GM04503 (cell line): ENCODE measurements around the gene IGSF10.

Source experiments
- DNase-seq: peaks from one replicate; pipeline ENCODE4 v3.0.0-alpha.2; 2012; ENCODE audit warnings: low read depth

IGSF10 gene

DNA sequence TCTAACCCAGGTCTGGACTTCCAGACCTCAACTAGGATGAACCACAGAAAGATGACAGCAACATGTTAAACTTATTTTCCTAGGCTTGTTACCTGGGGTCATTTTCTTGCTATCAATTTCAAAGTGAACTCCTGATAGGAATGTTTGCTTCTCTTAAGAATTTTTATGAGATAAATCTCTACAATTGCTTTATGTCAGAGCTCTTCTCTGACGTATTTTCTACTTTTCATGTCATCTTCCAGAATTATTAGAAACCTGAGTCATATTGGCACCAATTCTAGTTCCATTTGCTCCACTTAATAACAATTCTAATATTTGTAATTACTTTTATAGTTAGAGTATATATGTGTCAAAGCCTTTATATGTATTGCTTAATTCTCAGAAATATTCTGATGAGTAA is 2.1 kb upstream of the IGSF10 start:
- no peak for DNase-seq

DNA sequence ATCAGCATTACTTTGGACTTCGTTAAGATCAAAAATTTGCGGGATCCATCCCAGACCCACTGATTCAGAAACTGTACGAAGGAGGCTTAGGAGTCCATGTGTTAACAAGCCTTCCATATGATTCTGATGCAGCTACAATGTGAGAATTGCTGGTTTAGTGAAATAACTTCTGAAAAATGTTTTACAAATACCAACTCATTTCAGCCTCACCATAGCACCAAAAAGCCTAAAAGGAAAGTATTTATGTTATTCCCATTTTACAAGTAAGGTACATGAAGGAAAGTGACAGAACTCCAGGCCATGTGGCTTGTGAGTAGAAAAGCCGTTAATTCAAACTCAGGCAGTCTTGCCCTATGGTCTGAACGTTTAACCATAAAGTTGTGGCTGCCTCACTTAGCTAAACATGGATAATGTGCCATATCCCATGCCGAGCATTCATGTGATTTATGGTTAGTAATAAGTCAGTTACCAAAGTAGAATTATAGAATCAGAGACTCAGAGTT is 1.5 kb upstream of the IGSF10 start:
- no peak for DNase-seq

DNA sequence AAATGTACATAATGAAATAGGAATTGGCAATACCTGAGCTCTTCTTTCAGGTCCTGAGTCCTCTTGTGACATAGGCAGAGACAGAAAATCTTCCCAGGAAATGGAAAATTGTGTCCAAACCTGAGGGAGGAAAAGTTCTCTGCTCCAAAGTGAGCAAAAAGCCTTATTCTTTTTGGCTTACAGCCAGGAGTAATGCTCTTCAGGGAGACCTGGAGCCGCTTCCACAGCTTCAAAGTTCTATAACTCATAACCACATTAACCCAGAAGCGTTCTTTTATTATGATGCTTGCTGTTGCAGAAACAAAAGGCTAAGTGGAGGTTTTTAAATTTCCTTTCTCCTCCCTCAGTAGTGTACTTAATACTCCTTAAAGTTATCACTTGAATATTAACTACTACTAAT is 633 bp downstream of the IGSF10 start:
- no peak for DNase-seq

DNA sequence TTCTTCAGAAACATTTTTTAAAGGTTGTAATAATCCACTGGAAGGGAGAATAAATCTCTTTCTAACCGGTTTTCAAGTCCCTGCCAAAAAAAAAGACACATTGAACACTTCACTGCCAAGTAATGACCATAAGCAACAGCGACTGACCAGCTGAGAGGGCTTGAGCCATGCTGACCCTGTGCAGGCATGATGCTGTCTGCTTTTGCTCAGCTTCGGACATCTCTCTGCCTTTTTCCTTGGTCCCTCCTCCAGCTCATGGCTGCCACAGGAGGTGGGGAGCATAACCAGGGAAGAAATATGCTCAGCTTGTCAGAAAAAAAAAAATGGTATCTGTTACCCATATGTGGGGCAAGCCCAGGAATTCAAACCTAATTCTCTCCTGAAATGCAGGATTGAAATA is 1.5 kb downstream of the IGSF10 start:
- DNase-seq: no peak

DNA sequence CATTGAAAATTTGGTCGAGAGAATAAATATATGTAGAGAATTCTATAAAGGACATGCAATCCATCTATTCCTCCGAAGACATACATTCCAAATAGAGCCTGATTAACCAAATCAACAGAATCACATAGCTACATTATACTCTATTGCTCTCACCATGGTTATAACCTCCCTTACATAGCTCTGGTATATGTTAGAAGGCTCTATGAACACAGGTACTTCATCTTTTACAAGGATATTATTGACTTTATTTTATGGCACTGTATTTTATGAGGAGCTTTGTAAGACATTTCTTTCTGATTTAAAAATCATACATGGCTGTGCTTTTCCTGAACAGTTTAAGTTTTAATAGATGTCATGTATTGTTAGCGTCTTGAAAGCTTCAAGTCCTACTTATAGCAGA is 4.8 kb downstream of the IGSF10 start:
- no peak for DNase-seq

DNA sequence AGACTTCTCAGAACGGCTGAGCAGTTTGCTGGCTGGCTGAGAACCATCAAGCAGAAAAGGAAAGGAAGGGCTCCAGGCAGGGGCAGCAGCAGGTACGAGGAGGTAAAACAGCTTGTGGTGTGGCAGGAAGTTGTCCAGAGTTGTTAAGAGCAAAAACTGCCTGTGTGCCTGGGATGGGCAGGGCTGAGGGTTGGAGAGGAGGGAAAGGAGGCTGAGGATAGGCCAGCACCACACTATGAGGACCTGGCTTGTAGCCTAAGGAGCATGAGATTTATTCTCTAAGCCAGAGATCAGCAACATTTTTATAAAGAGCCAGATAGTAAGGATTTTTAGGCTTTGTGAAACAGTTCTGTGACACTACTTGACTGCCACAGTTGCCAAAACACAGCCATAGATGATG is 8.0 kb downstream of the IGSF10 start:
- no peak for DNase-seq

DNA sequence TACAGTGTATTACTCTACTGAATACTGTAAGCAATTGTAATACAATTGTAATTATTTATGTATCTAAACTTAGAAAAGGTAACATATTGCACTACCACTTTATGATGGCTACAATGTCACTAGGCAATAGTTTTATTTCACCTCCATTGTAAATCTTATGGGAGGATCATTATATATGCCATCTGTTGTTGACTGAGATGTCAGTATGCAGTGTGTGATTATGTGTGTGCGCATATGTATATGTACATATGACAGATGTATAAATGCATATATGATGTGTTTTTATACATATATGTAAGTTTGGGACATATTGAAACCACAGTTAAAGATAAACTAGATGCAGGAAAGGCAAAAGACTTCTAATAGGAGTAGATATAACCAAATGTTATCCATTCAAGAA is 8.5 kb downstream of the IGSF10 start:
- DNase-seq: no peak

DNA sequence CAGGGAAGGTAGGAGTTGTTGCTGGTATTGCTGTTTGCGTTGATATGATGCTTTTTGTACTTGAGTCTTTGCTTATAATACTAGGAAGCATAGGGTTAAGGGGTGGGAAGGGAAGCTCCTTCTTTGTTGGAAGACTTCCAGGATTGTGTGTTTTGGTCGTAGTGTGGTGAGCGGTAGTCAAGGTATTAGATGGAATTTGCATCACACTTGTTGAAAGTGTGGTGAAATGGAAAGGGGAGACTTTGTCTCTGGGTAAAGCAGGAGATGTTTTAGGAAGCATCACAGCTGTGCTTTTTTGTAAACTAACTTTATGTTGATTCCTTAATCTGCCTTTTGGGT is 14.9 kb downstream of the IGSF10 start:
- DNase-seq: no peak

DNA sequence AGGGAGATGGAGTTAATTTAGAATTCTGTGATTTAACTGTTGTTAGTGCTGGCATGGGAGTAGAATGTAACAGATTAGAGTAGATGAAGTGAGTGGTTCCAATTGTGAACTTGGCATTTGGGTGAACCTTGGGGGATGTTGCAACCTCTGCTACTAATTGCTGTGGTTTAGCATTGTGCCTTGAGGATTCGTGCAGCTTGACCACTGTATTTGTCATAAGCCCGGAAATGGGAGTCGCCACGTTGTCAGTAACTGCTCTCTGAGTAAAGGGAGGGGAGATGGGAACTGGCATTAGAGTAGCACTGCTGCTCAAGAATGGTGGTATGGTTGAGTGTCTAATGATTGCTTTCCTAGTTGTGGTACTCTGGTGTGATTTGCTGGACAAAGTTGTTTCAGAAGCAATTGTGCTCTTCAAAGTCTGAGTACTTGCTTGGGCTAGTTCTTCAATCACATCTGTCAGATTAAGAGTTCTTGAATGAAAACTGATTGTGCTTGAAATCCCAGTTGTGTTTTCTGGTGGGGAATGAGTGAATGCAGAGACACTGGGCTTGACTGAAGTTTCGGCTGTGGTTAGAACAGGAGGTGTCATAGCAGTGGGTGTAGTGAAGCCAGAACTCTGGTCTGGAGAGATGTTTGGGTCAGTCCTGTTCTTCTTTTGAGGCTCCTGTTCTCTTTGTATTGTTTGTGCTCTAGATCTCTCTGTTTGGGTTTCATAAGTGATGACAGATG is 15.4 kb downstream of the IGSF10 start:
- peak; percentile 97 for DNase-seq

DNA sequence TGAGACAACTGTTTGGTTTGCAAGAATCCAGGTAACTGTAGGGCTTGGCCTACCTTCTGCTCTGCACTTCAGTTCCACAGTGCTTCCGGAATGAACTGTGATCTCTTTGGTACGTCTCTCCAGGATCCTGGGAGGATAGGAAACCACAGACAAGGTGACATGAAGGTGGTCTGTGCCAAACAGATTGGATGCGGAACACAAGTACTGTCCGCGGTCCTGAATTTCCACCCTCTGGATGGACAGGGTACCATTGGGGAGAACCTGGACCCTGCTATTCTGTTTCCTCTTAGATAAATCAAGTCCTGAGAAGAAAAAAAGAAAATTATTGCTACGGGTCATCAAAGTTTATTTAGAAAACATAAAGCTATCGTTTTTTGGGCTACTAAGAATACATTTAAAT is 17.3 kb downstream of the IGSF10 start:
- no peak for DNase-seq

DNA sequence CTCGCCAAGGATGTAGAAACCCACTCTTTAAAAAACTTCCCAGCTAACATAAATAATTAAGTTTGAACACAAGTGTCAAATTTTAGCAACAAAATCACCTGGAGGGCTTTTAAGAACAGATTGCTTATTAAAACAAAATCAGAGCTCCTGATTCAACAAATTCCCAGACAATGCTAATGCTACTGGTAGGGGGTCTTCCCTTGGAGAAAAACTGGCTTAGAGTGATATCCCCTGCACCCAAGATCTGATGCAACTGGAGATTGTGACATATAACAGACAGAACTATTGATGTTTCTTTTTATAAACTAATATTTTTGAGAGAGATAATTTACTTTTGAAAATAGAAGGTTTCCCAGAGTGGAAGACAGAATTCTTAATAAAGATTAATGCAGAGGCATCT is 19.9 kb downstream of the IGSF10 start:
- DNase-seq: no peak

DNA sequence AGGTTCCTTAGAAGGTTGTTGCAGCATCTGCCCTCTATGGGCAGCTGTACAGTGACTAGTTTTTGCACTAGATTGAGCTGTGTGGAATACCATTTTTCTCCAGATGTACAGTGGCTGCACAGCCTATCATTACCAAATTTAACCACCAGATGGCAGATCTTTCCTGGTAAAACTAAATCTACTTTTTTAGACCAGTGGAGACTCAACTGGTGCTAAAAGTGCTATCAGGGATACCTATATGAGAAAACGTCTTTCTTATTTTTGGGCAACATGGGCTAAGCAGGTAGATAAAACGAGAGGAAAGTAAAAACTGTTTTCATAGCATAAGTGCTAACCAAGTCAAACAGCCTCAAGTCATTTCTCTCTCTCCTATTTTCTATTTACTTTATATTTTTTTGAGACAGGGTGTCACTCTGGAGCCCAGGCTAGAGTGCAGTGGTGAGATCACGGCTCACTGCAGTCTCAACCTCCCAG is 21.2 kb downstream of the IGSF10 start:
- DNase-seq: peak; percentile 45

DNA sequence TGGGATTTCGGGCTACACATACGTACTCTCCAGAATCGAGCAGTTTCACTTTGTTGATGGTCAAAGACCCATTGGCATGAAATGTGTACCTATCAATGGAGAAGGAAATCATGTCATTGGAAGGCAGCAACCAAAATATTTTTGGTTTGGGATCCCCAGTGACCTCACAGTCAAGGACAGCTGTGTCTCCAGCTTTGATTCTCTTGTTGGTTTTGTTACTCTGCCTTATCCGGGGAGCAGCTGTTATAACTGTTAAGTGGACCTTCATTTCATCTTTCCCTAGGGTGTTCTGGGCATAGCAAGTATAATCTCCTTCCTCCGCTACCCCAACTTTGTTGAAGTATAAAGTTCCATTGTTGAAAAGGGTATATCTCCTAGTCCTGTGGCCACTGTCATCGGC is 23.0 kb downstream of the IGSF10 start:
- no peak for DNase-seq

DNA sequence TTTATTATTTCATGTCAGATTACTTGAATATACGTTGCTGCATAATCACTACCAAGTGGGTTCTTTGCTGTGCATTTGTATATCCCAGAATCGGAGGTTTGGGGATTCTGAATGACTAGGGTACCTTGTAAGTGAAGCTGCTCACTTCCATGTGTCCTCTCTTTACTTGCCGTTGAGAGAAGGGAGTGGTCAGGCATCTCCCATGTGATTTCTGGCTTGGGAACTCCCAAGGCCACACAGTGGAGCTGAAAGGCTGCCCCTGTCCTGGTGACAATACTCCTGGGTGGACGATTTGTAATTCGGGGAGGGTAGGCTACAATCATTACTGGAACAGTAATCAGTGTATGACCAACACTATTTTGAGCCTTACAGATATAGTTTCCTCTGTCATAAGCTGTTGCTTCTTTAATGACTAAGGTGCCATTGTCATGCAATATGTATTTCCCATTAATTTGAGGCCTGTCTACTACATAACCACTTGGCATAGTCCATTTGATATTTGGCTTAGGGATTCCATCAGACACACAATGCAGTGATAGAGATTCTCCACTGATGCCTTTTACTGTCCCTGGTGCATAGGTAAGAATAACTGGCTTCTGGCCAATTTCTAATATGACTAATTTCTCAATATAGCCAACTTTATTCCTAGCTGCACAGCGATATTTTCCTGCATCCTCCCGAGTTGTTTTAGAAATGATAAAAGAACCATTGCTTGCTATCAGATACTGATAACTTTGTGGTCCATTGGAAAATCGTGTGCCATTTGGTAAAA is 24.0 kb downstream of the IGSF10 start:
- DNase-seq: no peak

DNA sequence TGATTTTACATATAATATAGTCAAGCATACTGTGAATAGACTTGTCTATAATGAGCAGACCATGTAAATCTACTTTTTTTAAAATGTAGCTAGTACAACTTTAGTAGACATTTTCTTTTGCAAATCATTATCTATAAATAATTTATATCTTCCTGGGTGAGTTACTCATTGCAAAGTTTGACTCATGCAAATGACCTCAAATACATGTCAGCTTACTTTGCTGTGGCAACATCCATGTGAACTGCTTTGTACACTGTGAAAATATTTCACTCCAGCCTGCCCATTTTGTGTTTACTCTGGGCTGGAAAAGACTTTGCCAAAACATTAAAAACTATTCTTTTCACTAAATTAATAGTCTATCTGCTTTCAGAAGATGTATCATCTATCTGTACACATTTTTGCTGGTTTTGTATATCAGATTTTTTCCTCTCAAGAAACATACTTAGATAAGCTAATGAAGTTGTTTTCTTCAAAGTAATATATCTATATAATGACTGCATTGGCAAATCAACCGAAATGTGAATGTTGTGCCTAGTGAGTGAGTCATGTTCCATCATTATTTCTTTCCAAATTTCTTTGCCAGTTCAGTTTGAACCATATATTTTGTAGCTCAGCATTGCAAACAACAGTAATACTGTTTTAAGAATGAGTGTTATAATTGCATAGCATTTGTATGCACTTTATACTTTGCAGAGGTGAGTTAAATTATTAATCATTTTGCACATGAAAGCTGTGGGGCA is 26.5 kb downstream of the IGSF10 start:
- peak; percentile 89 for DNase-seq

DNA sequence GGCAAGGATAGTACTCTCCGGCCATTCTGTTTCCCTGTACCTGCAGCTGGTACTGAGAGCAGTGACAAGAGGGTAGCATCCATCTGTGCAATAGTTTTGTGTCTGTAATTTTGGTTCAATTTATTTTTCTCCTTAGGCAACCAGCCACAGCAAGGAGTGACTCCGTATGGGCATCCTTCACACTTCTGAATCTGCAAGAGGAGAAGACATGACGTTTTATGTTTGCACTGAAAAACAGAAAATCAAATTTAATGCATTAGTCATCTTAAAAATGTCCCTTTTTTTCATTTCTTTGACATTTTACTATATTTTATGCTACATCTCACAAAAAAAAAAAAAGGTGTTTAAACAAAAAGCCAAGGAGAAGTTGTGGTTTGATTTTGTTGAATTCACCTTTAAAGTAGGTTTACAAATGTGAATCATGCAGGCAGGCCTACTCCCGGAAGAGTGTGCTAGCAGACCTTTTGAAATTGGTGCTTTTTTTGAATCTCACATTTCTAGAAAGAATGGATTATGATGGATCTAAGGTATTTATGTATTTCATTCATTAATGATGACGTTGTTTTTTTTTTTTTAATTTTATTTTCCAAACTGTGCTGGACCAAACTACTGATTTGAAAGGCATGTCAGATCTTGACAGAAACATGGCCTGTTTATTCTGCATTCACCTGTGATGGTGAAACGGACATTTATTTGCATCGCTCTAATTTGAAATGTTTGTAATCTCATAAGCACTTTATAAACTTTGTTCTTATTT is 28.1 kb downstream of the IGSF10 start:
- no peak for DNase-seq

DNA sequence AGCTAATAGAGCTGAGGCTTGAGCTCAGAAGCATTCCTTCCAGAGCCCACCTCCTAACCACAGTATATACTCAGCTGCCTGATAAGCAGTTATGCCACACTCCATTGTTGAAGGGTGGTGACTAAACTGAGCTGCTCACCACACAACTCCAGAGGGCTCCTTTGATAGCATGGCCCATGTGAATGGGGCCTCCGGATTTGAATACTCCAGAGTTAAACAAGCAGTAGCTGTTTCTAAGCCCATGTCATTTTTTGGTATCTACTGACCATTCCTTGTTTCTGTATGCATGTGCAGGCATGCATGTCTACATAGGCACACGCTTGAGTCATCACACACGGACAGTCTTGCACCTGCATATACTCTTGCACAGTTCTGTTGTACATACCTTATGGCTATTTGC is 28.9 kb downstream of the IGSF10 start:
- DNase-seq: no peak

DNA sequence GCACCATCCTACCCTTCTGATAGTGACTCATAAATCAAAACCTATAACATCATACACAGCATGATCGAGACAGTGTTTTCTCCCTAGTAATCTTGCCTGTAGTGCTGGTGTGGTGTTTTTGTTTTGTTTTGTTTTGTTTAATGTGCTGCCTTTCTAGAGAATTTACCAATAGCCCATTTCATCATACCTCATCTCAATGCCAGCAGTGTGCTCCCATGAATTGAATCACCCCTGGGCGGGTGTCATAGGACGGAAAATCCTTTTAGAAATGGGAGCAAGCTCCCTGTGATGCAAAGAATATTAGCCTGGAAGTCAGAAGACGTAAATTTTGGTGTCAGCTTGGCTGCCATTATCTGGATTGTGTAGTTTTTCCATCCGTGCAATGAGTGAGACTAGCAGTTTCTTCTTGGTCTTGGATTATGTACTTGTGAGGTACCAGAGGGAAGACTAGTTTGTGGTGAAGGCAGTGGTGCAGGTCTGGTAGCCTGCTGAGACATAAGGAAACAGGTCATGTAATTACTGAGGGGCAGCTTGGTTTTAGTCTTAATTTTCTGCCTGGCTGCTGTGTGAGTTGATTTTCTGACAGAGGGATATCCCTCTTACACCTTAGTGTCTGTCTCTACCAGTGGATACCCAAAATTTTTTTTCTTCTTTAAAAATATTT is 29.9 kb downstream of the IGSF10 start:
- no peak for DNase-seq

DNA sequence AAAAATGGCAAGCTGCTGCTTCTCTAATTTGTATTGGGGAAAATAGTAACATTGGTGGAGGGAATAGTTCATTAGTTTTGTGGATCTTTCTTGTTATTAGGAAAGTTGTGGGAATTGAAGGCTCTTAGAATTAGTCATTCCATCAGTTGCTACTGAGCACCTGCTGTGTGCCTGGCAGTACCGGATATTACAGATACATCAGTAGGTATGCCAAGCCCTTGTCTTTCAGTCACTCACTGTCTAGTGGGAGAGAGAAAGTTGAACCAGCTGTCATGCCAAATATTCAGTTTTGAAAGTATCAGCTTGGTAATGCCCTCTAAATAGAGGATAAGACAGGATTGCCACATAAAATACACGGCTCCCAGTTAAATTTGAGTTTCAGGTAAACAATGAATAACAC is 32.5 kb downstream of the IGSF10 start:
- DNase-seq: no peak

DNA sequence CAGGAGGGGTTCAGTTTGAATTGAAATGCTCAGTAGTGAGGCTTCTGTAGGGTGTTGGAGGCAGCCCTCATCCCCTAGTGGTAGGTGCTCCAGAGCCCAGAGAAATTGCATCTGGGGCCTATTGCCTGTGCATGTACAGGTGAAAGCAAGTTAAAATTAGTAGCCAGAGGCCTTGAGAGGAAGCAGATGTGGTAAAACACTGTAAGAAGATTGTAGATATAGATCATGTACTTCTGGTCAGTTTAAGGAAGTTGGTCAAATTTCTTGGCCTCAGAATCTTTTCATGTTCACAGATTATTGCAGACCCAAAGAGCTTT is 34.6 kb downstream of the IGSF10 start:
- DNase-seq: no peak

DNA sequence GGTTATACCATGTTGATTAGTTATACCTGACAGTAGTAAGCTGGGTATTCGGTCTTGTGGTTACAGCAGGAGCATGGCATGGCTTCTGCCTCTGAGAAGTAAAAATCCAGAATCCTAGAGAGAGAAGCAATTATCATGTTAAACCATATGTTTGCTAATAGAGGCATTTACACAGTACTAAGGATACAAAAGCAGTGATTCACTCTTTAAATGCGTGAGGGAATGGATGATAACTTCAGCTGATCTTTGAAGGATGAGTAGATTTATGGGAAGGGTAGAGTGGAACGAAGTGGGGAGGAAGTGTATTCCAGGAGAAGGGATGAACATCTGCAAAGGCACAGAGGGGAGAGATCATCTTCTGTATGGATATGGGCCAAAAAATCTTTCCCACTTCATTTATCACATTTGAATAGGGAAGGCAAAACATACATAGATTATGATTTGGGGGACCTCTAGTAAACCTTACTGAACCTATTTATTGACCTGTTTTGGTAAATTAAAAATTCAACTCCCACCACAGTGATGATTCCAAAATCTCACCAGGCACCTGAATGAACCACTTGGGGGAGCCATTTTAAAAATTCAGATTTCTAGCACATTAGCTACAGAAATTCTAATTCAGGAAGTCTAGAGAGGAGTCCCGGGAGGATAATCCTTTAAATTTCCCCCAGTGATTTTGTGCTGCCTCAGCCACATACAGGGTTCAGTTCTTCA is 35.1 kb downstream of the IGSF10 start:
- no peak for DNase-seq
